HepG2 (cell line): ENCODE data around the gene VILL. TPM values are rescaled to one million over a fixed set of nuclear protein-coding genes. Genes with fewer than 3 reads are reported as not detected.

Source experiments
- ATAC-seq: fragments of 200-7000 bp; cut with Tn5 transposase; 3 replicates; pipeline ENCODE4 v1.9.1; 2020; ENCODE audit warnings: mild to moderate bottlenecking, moderate library complexity
- BruUV-seq: library from RNA; stranded (reverse); fragments of 400-500 nt; replicated peaks from 2 replicates; lab custom pipeline; 2021; lab: Mats Ljungman, UMichigan
- CTCF ChIA-PET: fragments of 300-600 bp; formaldehyde crosslinking; extraction: SDS; loops from one replicate; lab custom pipeline; 2021; ENCODE audit warnings: low total read pairs, inconsistent platforms, low intra/inter-chr PET ratio; lab: Yijun Ruan, JAX
- POLR2A ChIA-PET: fragments of 350-600 bp; sonication (Branson Sonifier 250); formaldehyde crosslinking; loops from one replicate; lab custom pipeline; 2020; ENCODE audit warnings: antibody characterized with exemption, inconsistent platforms; lab: Yijun Ruan, JAX
- DNase-seq: peaks from one replicate; pipeline ENCODE4 v3.0.0-alpha.2; 2015; ENCODE audit warnings: low spot score
- FAIRE-seq: peaks from 3 replicates; lab custom pipeline; 2011; peaks lifted over from hg19 to GRCh38; lab: Jason Lieb, UNC
- H2AFZ ChIP-seq: one replicate; pipeline ENCODE4 v1.6.1; 2011; ENCODE audit warnings: low read length, inconsistent platforms
- H3K27ac ChIP-seq: fragments of 300-600 bp; 3 replicates; pipeline ENCODE4 v1.8.0; 2011; ENCODE audit warnings: mixed run types, mild to moderate bottlenecking, mixed read lengths, low read length, inconsistent platforms; ENCODE audit not compliant: insufficient read depth; ENCODE audit errors: extremely low read length
- H3K27me3 ChIP-seq, 2 experiments: fragments of 200-600 bp in 1 of 2; 2 replicates in 1 of 2; 3 replicates in 1 of 2; pipeline versions ENCODE4 v1.6.0 to v1.8.0; 2011; ENCODE audit warnings: low read length in 2 of 2, mild to moderate bottlenecking in 2 of 2, moderate library complexity in 2 of 2, inconsistent platforms in 1 of 2; ENCODE audit not compliant: insufficient read depth in 2 of 2, control insufficient read depth in 1 of 2
- H3K36me3 ChIP-seq, 2 experiments: fragments of 200-600 bp in 1 of 2; replicated peaks in 1 of 2; 2 replicates in 1 of 2; 3 replicates in 1 of 2; pipeline versions ENCODE4 v1.5.1 to v1.8.0; 2011; ENCODE audit warnings: low read length in 2 of 2, inconsistent platforms in 1 of 2; ENCODE audit not compliant: insufficient read depth in 2 of 2, control insufficient read depth in 1 of 2
- H3K4me1 ChIP-seq: 2 replicates; pipeline ENCODE4 v1.5.1; 2012; ENCODE audit warnings: low read length, inconsistent platforms; ENCODE audit not compliant: insufficient read depth
- H3K4me2 ChIP-seq: 2 replicates; pipeline ENCODE4 v1.6.0; 2011; ENCODE audit warnings: low read depth, low read length, inconsistent platforms
- H3K4me3 ChIP-seq, 3 experiments: fragments of 200-600 bp in 1 of 3; sonication (generic), shearing (Covaris generic) in 1 of 3; replicated peaks in 1 of 3; 2 replicates each; pipeline ENCODE4 v1.5.1; 2011 to 2016; ENCODE audit warnings: low read length in 3 of 3, inconsistent platforms in 2 of 3, low read depth in 2 of 3, mild to moderate bottlenecking in 2 of 3, control low read depth in 1 of 3, mixed read lengths in 1 of 3; ENCODE audit not compliant: insufficient read depth in 1 of 3
- H3K79me2 ChIP-seq: one replicate; pipeline ENCODE4 v1.6.1; 2011; ENCODE audit warnings: low read length, inconsistent platforms; ENCODE audit not compliant: insufficient read depth
- H3K9ac ChIP-seq: 2 replicates; pipeline ENCODE4 v1.6.0; 2011; ENCODE audit warnings: mild to moderate bottlenecking, low read depth, low read length, inconsistent platforms; ENCODE audit not compliant: insufficient read depth
- H3K9me3 ChIP-seq: 2 replicates; pipeline ENCODE4 v1.5.1; 2012; ENCODE audit warnings: mild to moderate bottlenecking, low read length
- H4K20me1 ChIP-seq: 2 replicates; pipeline ENCODE4 v1.6.0; 2011; ENCODE audit warnings: inconsistent platforms, mild to moderate bottlenecking, low read length, moderate library complexity; ENCODE audit not compliant: insufficient read depth
- RBM22 ChIP-seq: fragments of 200-400 bp; formaldehyde crosslinking; optimal IDR thresholded peaks from 2 replicates; pipeline ENCODE3; 2017; ENCODE audit warnings: mild to moderate bottlenecking, low read length, moderate library complexity
- SNRNP70 ChIP-seq: fragments of 200-400 bp; formaldehyde crosslinking; IDR thresholded peaks from 2 replicates; pipeline ENCODE4 v1.6.1; 2017; ENCODE audit warnings: mild to moderate bottlenecking, low read depth, low read length, moderate library complexity
- SSRP1 ChIP-seq: IDR thresholded peaks from 2 replicates; pipeline ENCODE4 v1.6.1; 2016; ENCODE audit warnings: control low read depth
- TAF15 ChIP-seq: fragments of 200-400 bp; formaldehyde crosslinking; IDR thresholded peaks from one replicate; pipeline ENCODE4 v1.6.1; 2018; ENCODE audit warnings: mild to moderate bottlenecking, low read depth, low read length; ENCODE audit not compliant: poor library complexity, severe bottlenecking
- ZMYM3 ChIP-seq: sonication (generic); formaldehyde crosslinking; IDR thresholded peaks from 2 replicates; pipeline ENCODE4 v1.5.1; 2020; ENCODE audit warnings: mild to moderate bottlenecking, missing genetic modification reagents
- ZNF207 ChIP-seq: fragments of 450-650 bp; IDR thresholded peaks from 2 replicates; pipeline ENCODE4 v1.6.1; 2016; ENCODE audit warnings: antibody characterized with exemption, borderline replicate concordance
- ZNF350 ChIP-seq: sonication (generic); formaldehyde crosslinking; IDR thresholded peaks from 2 replicates; pipeline ENCODE4 v1.4.0; 2020; ENCODE audit warnings: mild to moderate bottlenecking, low read depth, missing genetic modification reagents, borderline replicate concordance
- WGBS: methylation state at CpG from one replicate; pipeline ENCODE4 v1.1.6; 2017; ENCODE audit warnings: low lambda C conversion rate; 5-methylcytosine and 5-hydroxymethylcytosine counted together
- in situ Hi-C: cut with HindIII; loops from 2 replicates; pipeline ENCODE4 v1.10.0; 2017; ENCODE audit warnings: low pct_unique_long_range_greater_than_20kb; ENCODE audit not compliant: extremely low pct_ligation_motif_present
- intact Hi-C: fragments of 100-400 bp; cut with micrococcal nuclease; formaldehyde crosslinking; loops from one replicate; pipeline ENCODE4 v1.10.0; 2022; ENCODE audit not compliant: unreplicated experiment
- polyA plus RNA-seq, 8 experiments: library from polyadenylated mRNA; depleted of rRNA in 3 of 8; stranded (reverse) in 7 of 8; unstranded in 1 of 8; fragments of >200 nt; fragmentation: Illumina TruSeq in 4 of 8; extraction: Trizol in 4 of 8; gene quantifications; 2 replicates each; pipeline versions ENCODE4 v1.2.1 to v1.2.3, GENCODE V29; 2011 to 2016; ENCODE audit warnings: low read depth in 4 of 8, missing spikeins in 1 of 8, mixed read lengths in 1 of 8; ENCODE audit not compliant: insufficient read depth in 1 of 8
- total RNA-seq, 5 experiments: library from RNA; depleted of rRNA; stranded (reverse); fragments of >200 nt; fragmentation: Illumina TruSeq; extraction: Trizol; gene quantifications; 2 replicates each; pipeline ENCODE4 v1.2.3, GENCODE V29; 2016; ENCODE audit warnings: low read depth in 1 of 5
- TF ChIP-seq, protein P1 (sequence below): sonication (generic); formaldehyde crosslinking; IDR thresholded peaks from 2 replicates; pipeline ENCODE4 v1.5.0; 2020; ENCODE audit warnings: mild to moderate bottlenecking, missing genetic modification reagents
- TF ChIP-seq, protein P2 (sequence below): sonication (generic); formaldehyde crosslinking; IDR thresholded peaks from 2 replicates; pipeline ENCODE4 v1.5.0; 2020; ENCODE audit warnings: mild to moderate bottlenecking, missing genetic modification reagents, borderline replicate concordance
- TF ChIP-seq, protein P3 (sequence below): sonication (generic); formaldehyde crosslinking; IDR thresholded peaks from 2 replicates; pipeline ENCODE4 v1.5.0; 2020; ENCODE audit warnings: missing genetic modification reagents
- TF ChIP-seq, protein P4 (sequence below): IDR thresholded peaks from 2 replicates; pipeline ENCODE4 v1.6.1; 2016

Gene VILL
- total and polyA plus RNA-seq, 2 of the 13 experiments (the other 11 are each of a cell fraction or from before 2014, with no cell fraction given), result 3.2 to 5.3 TPM

DNA sequence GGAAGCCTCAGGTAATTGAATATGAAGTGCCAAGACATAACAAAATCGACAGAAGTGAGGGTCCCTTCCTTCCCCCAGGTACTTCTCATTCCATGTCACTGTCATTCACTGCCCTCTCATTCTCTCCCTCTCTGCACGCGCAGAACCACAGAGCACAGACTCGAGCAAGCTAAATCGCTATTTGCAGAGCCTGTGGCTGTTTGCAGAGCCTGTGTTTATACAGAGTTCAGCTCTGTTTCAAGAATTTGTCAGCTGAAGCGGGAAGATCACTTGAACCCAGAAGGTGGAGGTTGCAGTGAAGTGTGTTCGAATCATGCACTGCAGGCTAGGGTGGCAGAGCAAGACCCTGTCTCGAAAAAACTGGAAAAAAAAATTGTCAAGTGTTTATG is 2.5 kb downstream of the VILL start (continued):
- TF ChIP-seq, protein P1, sequence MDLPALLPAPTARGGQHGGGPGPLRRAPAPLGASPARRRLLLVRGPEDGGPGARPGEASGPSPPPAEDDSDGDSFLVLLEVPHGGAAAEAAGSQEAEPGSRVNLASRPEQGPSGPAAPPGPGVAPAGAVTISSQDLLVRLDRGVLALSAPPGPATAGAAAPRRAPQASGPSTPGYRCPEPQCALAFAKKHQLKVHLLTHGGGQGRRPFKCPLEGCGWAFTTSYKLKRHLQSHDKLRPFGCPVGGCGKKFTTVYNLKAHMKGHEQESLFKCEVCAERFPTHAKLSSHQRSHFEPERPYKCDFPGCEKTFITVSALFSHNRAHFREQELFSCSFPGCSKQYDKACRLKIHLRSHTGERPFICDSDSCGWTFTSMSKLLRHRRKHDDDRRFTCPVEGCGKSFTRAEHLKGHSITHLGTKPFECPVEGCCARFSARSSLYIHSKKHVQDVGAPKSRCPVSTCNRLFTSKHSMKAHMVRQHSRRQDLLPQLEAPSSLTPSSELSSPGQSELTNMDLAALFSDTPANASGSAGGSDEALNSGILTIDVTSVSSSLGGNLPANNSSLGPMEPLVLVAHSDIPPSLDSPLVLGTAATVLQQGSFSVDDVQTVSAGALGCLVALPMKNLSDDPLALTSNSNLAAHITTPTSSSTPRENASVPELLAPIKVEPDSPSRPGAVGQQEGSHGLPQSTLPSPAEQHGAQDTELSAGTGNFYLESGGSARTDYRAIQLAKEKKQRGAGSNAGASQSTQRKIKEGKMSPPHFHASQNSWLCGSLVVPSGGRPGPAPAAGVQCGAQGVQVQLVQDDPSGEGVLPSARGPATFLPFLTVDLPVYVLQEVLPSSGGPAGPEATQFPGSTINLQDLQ (CRISPR knock-in tag), result no peak
- TF ChIP-seq SSRP1 (no peak), SNRNP70 (no peak), ZNF350 (CRISPR knock-in tag) (no peak), TAF15 (no peak), RBM22 (no peak), ZNF207 (no peak)

DNA sequence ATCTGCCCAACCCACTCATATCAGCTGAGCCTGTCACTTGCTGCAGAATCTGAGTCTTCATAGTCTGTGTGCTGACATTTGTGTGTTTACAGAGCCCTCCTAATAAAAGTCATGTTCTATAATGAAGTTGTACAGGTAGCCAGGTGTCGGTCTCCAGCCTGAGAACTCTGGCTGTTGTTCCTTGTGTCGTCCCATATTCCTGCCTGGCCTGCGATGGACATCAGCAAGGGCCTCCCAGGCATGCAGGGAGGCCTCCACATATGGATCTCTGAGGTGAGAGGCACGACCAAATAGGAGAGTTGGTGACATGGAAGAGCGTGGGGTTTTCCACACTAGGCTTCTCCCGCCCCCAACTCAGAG is 2.9 kb downstream of the VILL start:
- POLR2A ChIA-PET, result no interaction called here
- peak overlapping the region; percentile 68 for H3K4me2 ChIP-seq
- in situ Hi-C loops, result no loop called here

More for the DNA sequence above, 2.9 kb downstream of the VILL start:
- Histone ChIP-seq H3K27ac (no peak overlapping the region), H3K79me2 (no peaks in the 10 kb centered on the region), H3K9me3 (no peaks in the 10 kb centered on the region), H4K20me1 (no peaks in the 10 kb centered on the region), H2AFZ (no peak overlapping the region), H3K36me3 (no peaks in the 10 kb centered on the region), H3K4me1 (peaks cover 86% of the 10 kb centered on the region), H3K9ac (no peak overlapping the region), H3K27me3 (peaks cover 1 to 16% of the 10 kb centered on the region in 2 experiments; a peak in 4 of 5 replicates), H3K4me3 (no peak overlapping the region)
- CTCF ChIA-PET, result interaction anchor here (1.1 kb wide), 1 partner anchor 19 kb away, joined by 3 read pairs; no protein-coding TSS in a partner anchor
- no TSS peak for BruUV-seq
- ATAC-seq (no peak), DNase-seq (no peak), FAIRE-seq (no peak)
- 51% methylated on average over 5 of the region's 6 CpGs for WGBS
- intact Hi-C loops, result no loop called here
- TF ChIP-seq ZMYM3 (CRISPR knock-in tag), result no peak
- TF ChIP-seq, protein P2, sequence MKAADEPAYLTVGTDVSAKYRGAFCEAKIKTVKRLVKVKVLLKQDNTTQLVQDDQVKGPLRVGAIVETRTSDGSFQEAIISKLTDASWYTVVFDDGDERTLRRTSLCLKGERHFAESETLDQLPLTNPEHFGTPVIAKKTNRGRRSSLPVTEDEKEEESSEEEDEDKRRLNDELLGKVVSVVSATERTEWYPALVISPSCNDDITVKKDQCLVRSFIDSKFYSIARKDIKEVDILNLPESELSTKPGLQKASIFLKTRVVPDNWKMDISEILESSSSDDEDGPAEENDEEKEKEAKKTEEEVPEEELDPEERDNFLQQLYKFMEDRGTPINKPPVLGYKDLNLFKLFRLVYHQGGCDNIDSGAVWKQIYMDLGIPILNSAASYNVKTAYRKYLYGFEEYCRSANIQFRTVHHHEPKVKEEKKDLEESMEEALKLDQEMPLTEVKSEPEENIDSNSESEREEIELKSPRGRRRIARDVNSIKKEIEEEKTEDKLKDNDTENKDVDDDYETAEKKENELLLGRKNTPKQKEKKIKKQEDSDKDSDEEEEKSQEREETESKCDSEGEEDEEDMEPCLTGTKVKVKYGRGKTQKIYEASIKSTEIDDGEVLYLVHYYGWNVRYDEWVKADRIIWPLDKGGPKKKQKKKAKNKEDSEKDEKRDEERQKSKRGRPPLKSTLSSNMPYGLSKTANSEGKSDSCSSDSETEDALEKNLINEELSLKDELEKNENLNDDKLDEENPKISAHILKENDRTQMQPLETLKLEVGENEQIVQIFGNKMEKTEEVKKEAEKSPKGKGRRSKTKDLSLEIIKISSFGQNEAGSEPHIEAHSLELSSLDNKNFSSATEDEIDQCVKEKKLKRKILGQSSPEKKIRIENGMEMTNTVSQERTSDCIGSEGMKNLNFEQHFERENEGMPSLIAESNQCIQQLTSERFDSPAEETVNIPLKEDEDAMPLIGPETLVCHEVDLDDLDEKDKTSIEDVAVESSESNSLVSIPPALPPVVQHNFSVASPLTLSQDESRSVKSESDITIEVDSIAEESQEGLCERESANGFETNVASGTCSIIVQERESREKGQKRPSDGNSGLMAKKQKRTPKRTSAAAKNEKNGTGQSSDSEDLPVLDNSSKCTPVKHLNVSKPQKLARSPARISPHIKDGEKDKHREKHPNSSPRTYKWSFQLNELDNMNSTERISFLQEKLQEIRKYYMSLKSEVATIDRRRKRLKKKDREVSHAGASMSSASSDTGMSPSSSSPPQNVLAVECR (CRISPR knock-in tag), result no peak
- TF ChIP-seq, protein P3, sequence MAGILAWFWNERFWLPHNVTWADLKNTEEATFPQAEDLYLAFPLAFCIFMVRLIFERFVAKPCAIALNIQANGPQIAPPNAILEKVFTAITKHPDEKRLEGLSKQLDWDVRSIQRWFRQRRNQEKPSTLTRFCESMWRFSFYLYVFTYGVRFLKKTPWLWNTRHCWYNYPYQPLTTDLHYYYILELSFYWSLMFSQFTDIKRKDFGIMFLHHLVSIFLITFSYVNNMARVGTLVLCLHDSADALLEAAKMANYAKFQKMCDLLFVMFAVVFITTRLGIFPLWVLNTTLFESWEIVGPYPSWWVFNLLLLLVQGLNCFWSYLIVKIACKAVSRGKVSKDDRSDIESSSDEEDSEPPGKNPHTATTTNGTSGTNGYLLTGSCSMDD (CRISPR knock-in tag), result no peak
- TF ChIP-seq, protein P4, sequence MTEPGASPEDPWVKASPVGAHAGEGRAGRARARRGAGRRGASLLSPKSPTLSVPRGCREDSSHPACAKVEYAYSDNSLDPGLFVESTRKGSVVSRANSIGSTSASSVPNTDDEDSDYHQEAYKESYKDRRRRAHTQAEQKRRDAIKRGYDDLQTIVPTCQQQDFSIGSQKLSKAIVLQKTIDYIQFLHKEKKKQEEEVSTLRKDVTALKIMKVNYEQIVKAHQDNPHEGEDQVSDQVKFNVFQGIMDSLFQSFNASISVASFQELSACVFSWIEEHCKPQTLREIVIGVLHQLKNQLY (CRISPR knock-in tag), result no peak
